Activated CD4-positive, alpha-beta T cell treated with anti-CD3 and anti-CD28 coated beads, Interleukin-2, Interleukin-4, amounts not matched to agents 100 ng/mL and 50 ng/mL, durations not matched to agents 16 hours and 8 hours (primary cell): ENCODE measurements around the gene BMP3.
"Not testable (repeated sequence)": the region's sequence is repeated elsewhere in the genome, so short reads cannot be mapped to it uniquely, and the experiment has no call there.

ENCODE experiments used
- DNase-seq: peaks from one replicate; pipeline ENCODE4 v3.0.0-alpha.2; 2020; ENCODE audit warnings: low spot score

BMP3 gene, protein sequence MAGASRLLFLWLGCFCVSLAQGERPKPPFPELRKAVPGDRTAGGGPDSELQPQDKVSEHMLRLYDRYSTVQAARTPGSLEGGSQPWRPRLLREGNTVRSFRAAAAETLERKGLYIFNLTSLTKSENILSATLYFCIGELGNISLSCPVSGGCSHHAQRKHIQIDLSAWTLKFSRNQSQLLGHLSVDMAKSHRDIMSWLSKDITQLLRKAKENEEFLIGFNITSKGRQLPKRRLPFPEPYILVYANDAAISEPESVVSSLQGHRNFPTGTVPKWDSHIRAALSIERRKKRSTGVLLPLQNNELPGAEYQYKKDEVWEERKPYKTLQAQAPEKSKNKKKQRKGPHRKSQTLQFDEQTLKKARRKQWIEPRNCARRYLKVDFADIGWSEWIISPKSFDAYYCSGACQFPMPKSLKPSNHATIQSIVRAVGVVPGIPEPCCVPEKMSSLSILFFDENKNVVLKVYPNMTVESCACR

GRCh38 chr4:81030061-81030980 lies at the start of gene BMP3:
Gene BMP3 (plus strand): TSS chr4:81030708. CDS start chr4:81031285, 577 bp downstream.
- no peak for DNase-seq

DNA sequence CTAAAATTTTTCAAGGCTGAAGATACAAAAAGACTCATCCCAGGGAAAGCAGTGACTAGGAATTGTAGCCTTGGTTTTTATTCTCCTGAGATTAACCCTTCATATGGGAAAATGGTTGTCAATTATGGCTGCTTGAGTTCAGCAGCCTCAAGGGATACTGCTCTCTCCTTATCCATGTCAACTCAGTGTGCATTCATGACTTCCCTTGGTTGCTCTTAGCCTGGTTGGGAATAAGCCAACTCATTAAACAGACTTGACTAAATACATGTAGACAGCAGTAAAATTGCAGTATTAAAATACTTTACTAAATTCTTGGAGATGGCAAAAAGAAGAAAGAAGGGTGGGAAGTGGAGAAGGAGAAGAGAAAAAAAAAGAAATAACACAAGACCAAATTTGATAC lies 44.5 kb upstream of the BMP3 start:
- DNase-seq, result no peak

- DNase-seq, result peak; percentile 42
These were observed 40.5 kb upstream of the BMP3 start for GRCh38 chr4:80989921-80990544.

DNA sequence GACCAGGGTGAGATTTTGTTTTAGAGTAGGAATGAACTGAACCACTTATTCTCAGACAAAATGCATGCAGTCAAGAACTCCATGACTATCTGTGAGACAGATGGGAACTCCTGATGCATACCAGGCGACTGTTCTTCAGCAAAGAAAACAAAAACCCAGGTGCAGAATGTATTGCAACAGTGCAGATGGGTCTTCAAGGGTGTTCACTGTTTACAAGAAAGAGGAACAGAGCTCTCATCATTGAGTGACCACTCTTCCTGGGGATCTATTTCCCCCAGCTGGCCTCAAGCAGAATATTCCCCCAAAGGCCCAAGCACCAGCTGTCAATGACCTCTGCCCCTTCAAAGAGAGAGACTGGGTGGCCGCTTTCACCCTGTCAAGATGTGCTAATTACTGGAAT lies 39.7 kb upstream of the BMP3 start:
- DNase-seq, result no peak

DNA sequence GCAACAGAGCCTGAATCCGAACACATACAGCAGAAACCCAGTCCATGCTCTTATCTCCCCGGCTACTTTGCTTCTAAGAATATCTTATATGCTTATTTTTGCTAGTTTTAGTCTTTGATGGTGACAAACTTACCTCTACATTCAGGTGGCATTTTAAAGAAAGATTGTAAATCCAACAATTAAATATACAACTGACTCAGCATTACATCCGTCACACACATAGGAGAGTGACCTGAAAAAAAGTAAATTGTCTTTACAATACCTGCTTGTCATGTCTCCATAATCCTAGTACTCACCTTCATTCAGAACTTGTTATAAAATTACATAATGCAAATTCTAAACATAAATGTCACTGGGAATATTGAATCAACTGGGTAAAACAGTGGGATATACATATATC lies 30.6 kb upstream of the BMP3 start:
- no peak for DNase-seq

DNA sequence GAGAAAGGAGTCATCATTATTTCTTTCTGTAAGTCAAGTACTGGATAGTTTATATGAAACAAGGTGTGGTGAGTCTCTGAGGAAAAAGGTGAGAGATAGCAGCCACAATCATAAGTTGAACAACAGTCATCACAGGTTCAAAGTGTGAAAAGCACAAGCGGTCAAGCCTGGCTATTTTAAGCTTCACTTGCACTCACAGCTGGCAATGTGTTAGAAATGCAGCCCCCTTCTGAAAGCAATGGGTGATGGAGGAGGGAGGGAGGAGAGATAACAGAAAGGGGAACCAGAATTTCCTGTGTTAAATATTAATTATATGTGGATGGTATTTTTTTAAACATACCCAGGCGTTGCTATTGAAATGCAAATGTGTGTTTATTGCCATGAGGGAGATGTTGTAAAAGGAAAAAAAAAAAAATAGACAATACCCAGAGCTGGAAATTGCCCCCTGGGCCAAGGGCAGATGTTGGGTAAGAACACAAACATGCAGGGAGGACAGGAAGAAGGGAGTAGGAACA lies 26.9 kb upstream of the BMP3 start:
- no peak for DNase-seq

DNA sequence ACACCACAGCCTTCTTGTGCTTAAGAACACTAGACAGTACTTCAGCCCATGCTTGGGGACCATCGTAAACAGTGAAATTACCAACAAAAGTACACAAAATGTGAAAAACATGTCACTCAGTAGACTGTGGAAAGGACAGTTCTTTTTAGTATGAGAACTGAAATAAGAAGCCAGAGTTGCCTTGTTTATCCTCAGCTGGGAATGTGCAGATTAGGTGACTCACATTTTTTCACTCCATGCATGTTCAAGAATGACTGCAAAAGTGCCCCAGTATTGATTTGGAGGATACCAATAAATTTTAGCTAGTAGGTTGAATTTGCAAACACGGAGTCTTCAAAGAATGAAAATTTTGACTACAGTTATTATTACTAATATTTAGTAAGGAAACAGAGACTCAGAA lies 23.1 kb upstream of the BMP3 start:
- no peak for DNase-seq

DNA sequence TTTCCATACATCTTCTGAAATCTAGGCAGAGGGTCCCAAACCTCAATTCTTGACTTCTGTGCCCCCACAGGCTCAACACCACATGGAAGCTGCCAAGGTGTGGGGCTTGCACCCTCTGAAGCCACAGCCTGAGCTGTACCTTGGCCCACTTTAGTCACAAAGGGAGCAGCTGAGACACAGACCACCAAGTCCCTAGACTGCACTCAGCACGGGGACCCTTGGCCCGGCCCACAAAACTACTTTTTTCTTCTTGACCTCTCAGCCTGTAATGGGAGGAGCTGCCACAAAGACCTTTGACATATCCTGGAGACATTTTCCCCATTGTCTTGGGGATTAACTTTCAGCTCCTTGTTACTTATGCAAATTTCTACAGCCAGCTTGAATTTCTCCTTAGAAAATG lies 13.9 kb upstream of the BMP3 start:
- not testable (repeated sequence) for DNase-seq

- DNase-seq, result no peak
These were observed 11.5 kb upstream of the BMP3 start for GRCh38 chr4:81019006-81019405.

DNA sequence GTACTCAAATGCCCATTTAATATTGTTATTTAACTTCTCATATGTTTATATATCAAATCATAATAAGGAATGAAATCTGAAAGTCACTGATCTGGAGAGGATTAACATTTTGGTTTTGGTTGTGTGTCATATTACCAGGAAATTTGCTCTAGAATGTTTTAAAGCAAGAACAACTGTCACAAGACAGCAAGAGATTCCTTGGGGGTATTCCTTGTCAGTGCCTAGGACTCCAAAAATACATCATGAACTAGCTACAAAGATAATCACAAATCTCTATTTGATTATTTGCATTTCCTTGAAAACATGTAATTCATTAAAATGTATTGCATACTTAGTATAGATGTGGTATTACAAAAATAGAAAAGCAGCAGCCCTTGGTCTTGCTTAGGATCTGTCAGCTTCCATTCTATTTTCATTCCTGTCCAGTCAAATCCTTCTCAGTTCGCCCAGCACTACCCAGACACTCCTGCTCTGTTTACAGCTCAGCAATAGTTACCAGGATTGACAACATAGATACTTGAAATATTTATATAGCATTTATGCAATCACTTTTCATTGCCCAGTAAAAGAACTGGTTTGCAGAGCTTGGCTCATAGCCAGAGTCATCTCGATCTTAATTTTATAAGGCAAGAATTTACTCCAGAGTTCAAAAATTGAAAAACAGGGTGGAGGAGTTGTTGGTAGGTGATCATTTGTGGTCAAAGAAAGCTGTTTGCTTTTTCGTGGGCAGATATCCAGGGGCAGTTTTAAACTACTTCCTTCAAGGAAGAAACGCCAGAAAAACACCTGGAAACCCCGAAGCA lies 9.2 kb upstream of the BMP3 start:
- no peak for DNase-seq

DNA sequence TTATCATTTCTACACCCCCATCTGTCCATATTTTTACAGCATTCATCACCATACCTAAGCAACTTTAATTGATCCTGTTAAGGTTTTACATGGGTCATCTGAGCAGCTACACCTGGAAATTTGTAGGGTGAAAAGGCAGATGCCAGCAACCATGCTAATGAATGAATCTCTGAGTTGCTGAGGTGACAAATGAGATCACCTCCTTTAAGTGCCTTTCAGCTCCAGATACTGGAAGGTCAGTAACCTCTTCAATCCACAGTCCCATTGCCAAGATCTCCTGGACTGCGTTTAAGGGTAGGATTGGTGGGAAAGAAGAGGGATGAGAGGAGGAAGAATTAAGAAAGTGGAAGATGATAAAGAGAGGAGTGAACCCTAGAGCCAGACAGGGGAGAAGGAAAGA lies 8.5 kb upstream of the BMP3 start:
- no peak for DNase-seq

DNA sequence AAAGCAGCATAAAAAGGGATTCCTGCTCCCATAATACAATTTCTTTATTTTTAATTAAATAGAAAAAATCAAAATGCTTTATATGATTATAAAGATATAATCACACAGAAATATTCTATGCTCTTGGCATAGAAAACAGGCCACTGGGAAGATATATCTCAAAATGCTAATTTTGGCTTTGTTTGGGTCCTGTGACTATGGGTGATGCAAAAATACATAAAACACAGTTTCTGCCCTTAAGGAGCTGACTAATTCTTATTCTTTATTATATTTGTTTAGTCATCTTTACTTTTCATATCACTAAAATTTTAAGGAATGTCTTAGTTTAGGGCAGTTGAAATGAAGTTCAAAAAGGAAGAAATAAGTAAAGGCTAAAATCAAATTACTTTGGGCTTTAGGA lies 7.0 kb upstream of the BMP3 start:
- DNase-seq, result no peak

- no peak for DNase-seq
These were observed 678 bp downstream of the BMP3 start for GRCh38 chr4:81030981-81031791.

DNA sequence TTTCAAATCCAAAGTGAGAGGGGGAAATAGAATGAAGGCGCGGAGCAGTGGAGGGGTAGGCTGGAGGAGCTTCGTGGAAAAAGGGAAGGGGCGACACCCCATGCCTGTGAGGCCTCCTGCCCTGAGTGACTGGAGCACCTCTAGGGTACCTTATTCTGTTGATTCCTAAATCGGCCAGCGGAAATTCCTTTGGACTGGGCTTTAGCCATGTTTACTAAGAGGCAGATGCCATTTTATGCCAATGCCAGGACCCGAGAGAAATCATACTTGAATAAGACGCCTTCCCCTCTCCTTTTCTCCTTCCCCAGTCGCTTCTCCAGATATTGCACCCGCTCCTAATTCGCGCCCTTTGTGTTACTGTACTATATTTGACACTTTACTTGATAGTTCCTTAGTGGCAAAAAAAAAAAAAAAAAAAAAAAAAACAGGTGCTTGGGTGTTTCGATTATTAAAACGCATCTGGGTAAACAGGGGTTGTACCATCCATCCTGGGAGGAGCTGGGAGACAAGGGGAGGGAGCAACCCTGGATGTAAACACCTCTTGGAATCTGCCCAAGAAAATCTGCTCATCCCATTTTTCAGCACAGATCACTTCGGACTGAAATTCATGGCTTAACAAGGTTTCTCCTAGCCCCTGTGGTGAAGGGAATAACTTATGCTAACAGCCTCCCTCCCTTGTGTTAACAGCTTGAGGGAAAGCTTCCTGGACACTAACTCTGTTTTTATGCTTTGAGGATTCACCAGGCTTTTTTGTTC lies 1.5 kb downstream of the BMP3 start:
- no peak for DNase-seq

- DNase-seq, result no peak
These were observed 2.5 kb downstream of the BMP3 start for GRCh38 chr4:81032771-81033684.

DNA sequence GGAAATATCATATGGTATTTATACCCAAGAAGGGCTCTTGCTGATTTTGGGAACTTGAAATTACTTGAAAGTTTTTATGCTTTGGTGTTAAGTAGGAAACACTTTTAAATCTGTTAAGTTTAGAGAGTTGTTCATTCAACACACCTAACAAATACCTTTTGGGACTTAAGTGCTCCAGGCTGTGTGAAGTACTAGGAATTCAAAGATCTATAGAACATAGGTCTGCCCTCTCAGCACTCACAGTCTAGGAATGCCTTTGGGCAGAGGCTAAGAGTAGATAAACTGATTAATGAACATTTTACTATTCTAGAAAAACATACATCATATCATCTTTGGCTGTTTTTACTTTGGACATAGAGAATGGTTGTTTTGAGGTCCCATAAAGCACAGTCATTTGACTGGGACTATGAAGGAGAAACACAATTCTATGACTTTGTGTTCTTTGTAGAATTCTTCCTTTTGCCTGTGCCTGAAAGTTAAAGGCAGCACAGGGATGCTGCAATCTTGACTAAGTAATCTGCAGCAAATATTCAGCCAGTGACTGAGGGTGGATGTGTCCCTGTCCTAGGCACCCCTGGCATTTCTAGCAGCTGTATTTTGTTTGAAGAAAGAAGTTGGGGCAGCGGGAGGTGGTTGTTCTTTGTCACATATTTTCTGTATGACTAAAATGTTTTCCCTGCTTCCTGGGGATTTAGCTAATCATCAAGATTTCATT lies 8.3 kb downstream of the BMP3 start:
- DNase-seq, result no peak

DNA sequence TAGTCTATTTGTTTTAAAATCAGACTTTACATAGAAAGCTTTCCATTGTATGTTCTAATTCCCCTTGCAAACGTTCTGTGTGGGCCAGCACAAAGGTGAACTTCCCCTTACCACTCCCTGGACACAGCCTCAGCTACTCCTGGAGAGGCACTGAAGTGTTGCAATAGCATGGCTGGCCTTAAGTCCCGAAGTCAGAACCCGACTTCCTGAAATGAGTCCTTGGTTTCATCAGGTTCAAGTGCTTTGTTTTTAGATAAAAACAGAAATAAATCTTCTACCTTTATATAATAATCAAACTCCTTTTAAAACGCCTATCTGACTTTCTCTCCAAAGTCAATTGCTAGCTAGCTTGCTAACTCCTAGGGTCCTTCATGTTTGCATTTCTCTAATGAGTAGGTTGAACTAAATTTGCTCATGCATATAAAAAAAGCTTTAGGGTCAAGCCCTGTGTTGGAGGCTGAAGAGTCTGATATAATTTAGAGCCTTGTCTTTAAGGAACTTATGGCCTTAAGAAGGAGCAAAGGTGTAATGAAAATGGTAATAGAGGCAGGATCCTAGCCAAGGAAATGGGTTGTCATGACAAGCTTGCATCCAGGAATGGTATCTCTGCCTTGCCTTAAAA lies 9.0 kb downstream of the BMP3 start:
- no peak for DNase-seq
